GM23248 (cell line): ENCODE measurements around the gene DOC2B. TPM values are rescaled to one million over a fixed set of nuclear protein-coding genes. Genes with fewer than 3 reads are reported as not detected.

Experiments used
- DNase-seq: peaks from one replicate; pipeline ENCODE4 v3.0.0-alpha.2; 2015
- H2AFZ ChIP-seq: fragments of 200-600 bp; sonication (generic); 2 replicates; pipeline ENCODE4 v1.6.1; 2016; ENCODE audit warnings: antibody characterized with exemption
- H3F3A ChIP-seq: fragments of 200-600 bp; sonication (generic); 2 replicates; pipeline ENCODE4 v1.6.1; 2016; ENCODE audit warnings: mild to moderate bottlenecking, antibody characterized with exemption, mixed run types; ENCODE audit not compliant: insufficient read depth
- H3K27ac ChIP-seq: fragments of 200-600 bp; sonication (generic); 2 replicates; pipeline ENCODE4 v1.5.1; 2016; ENCODE audit warnings: mild to moderate bottlenecking
- H3K27me3 ChIP-seq: fragments of 200-600 bp; sonication (generic); replicated peaks from 2 replicates; pipeline ENCODE4 v1.6.1; 2016; ENCODE audit warnings: mild to moderate bottlenecking; ENCODE audit not compliant: insufficient read depth
- H3K36me3 ChIP-seq: fragments of 200-600 bp; sonication (generic); 2 replicates; pipeline ENCODE4 v1.6.1; 2016; ENCODE audit warnings: low read depth, mild to moderate bottlenecking
- H3K4me1 ChIP-seq: fragments of 200-600 bp; sonication (generic); 2 replicates; pipeline ENCODE4 v1.6.1; 2016; ENCODE audit warnings: mild to moderate bottlenecking; ENCODE audit not compliant: insufficient read depth
- H3K4me2 ChIP-seq: fragments of 200-600 bp; sonication (generic); one replicate; pipeline ENCODE4 v1.6.1; 2016; ENCODE audit warnings: mild to moderate bottlenecking; ENCODE audit not compliant: unreplicated experiment
- H3K4me3 ChIP-seq: fragments of 200-600 bp; sonication (generic); 2 replicates; pipeline ENCODE4 v1.5.1; 2016; ENCODE audit warnings: mild to moderate bottlenecking
- H3K79me2 ChIP-seq: fragments of 200-600 bp; sonication (generic); 2 replicates; pipeline ENCODE4 v1.6.1; 2016; ENCODE audit warnings: mild to moderate bottlenecking; ENCODE audit not compliant: insufficient read depth
- H3K9ac ChIP-seq: fragments of 200-600 bp; sonication (generic); 2 replicates; pipeline ENCODE4 v1.6.1; 2016; ENCODE audit warnings: mild to moderate bottlenecking
- H3K9me2 ChIP-seq: fragments of 200-600 bp; sonication (generic); 2 replicates; pipeline ENCODE4 v1.6.1; 2016; ENCODE audit warnings: mixed run types, mild to moderate bottlenecking, moderate library complexity; ENCODE audit not compliant: insufficient read depth
- H3K9me3 ChIP-seq: fragments of 200-600 bp; sonication (generic); one replicate; pipeline ENCODE4 v1.6.1; 2017; ENCODE audit warnings: low read depth
- H4K20me1 ChIP-seq: fragments of 200-600 bp; sonication (generic); 2 replicates; pipeline ENCODE4 v1.6.0; 2016; ENCODE audit not compliant: insufficient read depth
- EZH2 ChIP-seq: fragments of 200-600 bp; sonication (generic); IDR thresholded peaks from 2 replicates; pipeline ENCODE4 v1.6.1; 2018; ENCODE audit warnings: antibody characterized with exemption, mild to moderate bottlenecking; ENCODE audit not compliant: insufficient read depth, poor library complexity, severe bottlenecking
- EZH2phosphoT487 ChIP-seq: fragments of 200-600 bp; sonication (generic); IDR thresholded peaks from 2 replicates; pipeline ENCODE4 v1.6.1; 2018; ENCODE audit warnings: antibody characterized with exemption, moderate library complexity, mild to moderate bottlenecking, low read depth; ENCODE audit not compliant: insufficient read depth
- WGBS, 2 experiments: methylation state at CpG; one replicate each; pipeline ENCODE4 v1.1.6; 2015 to 2017; ENCODE audit warnings: low lambda C conversion rate in 2 of 2, low coverage in 1 of 2; ENCODE audit errors: missing lambda C conversion rate in 2 of 2; 5-methylcytosine and 5-hydroxymethylcytosine counted together
- in situ Hi-C: fragments of 300-500 bp; cut with MboI; formaldehyde crosslinking; loops from 2 replicates; pipeline ENCODE4 v1.15.0; 2020
- polyA plus RNA-seq: library from polyadenylated mRNA; unstranded; fragments of >200 nt; fragmentation: Nextera tagmentation; extraction: Ambion mirVana; gene quantifications from 2 replicates; pipeline ENCODE4 v1.2.1, GENCODE V29; 2016
- total RNA-seq: library from RNA; depleted of rRNA; stranded (reverse); fragments of >200 nt; shearing (Covaris generic); gene quantifications from 2 replicates; pipeline ENCODE4 v1.2.3, GENCODE V29; 2014; rRNA removed

Gene DOC2B
- not detected in 2 replicates for total RNA-seq
- 0.03 TPM in 1 of 2 replicates, not detected in the other for polyA plus RNA-seq

DNA sequence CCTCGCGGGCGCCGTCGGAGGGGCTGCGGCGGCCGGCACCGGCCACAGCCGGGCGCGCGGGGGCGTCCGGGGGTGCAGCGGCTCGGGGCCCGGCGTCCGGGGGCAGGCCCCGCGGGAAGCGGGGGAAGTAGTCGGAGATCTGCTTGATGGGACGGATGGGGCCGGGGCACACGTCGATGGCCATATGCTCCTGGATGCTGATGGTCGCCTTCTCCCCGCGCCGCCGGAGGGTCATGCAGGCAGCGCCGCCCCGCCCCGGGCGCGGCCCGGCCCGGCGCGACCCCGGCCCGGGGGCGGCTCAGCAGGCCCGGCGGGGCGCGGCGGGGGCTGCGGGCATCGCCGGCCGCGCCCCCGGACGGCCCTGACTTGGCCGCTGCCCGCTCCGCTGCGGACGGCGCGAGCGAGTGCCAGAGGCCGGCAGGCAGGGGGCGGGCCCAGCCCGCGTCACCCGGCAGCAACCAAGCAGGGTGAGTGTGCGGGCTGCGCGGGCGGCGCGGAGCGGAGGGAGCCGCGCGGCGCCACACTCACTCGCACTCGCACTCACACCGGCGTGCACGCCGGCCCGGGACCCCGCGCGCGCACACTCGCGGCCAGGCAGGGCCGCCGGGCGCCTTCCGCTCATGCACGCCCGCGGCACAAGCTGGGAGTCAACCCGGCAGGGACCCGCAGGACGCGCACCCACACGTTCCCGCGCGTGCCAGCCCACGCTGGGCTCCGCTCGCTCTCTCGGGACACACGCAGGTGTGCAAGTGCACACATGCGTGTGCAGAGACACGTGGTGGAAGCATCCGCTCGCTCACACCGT lies at the start of gene DOC2B:
TSS of gene DOC2B (minus strand) at position 406 of the 805 bp plus-strand sequence. CDS start at position 235, 171 bp downstream.
- H3K79me2 ChIP-seq = no peaks in the 10 kb centered on the region
- DNase-seq = peak; percentile 76
- H2AFZ ChIP-seq = no peak within 1 kb of the TSS
- H3K4me1 ChIP-seq = no peaks in the 10 kb centered on the region
- no peak for TF ChIP-seq EZH2
- no peak for TF ChIP-seq EZH2phosphoT487
- no peaks in the 10 kb centered on the region for H4K20me1 ChIP-seq
- peaks cover 63% of the 10 kb centered on the region for H3K27me3 ChIP-seq
- no peaks in the 10 kb centered on the region for H3K9me3 ChIP-seq
- no peak within 1 kb of the TSS for H3K9ac ChIP-seq
- no peaks in the 10 kb centered on the region for H3K36me3 ChIP-seq
- H3K4me3 ChIP-seq = peak within 1 kb of the TSS; percentile 37
- no peaks in the 10 kb centered on the region for H3K9me2 ChIP-seq
- H3F3A ChIP-seq = no peaks in the 10 kb centered on the region
- in situ Hi-C loops = no loop called here
- no peak within 1 kb of the TSS for H3K27ac ChIP-seq
- WGBS, 2 experiments = 6 to 8% methylated on average over 46 to 52 of the region's 120 CpGs
- peak within 1 kb of the TSS; percentile 28 for H3K4me2 ChIP-seq

DNA sequence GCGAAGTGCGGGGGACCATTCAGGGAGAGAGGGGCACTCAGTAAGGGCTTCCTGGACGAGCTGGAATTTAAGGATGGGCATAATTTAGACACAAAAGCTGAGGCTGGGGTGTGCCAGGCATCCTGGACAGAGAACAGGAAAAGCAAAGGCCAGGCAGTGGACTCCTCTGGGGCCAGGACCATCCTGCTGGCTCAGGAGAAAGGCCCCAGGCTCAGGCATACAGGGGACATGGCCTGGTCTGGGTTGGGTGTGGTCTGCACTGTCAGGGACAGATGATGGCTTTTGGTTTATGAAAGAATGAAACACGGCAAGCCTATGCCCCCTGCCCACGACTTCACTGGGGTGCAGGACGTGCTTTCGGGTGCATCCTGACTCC lies 48.9 kb upstream of the DOC2B start:
- DNase-seq = no peak
- Histone ChIP-seq H2AFZ (no peak overlapping the region), H3K4me3 (no peak overlapping the region), H4K20me1 (no peaks in the 10 kb centered on the region), H3K9me2 (no peaks in the 10 kb centered on the region), H3K9me3 (no peaks in the 10 kb centered on the region), H3K4me2 (no peak overlapping the region), H3K9ac (no peak overlapping the region), H3K27ac (no peak overlapping the region), H3K4me1 (no peaks in the 10 kb centered on the region), H3K27me3 (no peaks in the 10 kb centered on the region), H3K36me3 (no peaks in the 10 kb centered on the region), H3K79me2 (no peaks in the 10 kb centered on the region), H3F3A (no peaks in the 10 kb centered on the region)
- in situ Hi-C loops = no loop called here
- TF ChIP-seq EZH2phosphoT487 = no peak
- TF ChIP-seq EZH2 = no peak
- WGBS, 2 experiments = 60 to 61% methylated on average over 7 of the region's 7 CpGs

- in situ Hi-C loops = no loop called here
These were observed 48.4 kb upstream of the DOC2B start for GRCh38 chr17:229709-230394.

DNA sequence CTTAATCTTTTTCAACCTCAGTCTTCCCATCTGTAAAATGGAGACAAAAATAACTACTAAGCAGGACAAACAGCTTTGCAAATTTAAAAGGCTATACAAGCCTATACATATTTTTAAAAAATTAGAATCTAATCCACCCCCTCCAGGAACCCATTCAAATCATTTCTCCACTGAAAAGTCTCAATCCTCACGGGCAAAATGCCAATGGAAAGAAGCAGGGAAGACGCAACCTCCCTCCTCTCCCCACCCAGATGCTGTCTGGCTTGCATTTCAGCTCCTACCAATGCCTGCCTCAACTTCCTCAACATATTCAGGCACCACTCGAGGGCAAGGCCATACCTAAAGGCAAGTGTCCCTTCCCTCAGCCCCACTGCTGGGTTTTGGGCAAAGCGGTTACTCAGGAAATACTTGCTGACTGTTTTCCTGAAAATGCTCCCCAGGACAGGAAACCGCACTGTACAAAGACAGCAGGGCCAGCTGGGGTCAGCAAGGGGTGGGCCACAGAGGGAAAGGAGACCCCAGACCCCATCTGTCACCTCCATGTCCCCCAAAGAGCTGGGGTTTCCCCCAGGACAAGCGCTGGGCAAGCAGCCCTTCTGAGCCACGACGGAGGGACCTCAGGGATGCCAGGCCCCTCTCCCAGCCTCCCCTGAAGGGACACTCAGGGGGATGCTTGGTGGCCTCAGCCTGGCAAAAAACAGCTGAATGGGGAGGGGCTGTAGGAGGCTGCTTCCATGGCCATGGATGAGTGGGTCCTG lies 47.7 kb upstream of the DOC2B start:
- WGBS, 2 experiments = 71 to 80% methylated on average over 8 of the region's 8 CpGs
- Histone ChIP-seq H3K4me2 (no peak overlapping the region), H3K9ac (no peak overlapping the region), H2AFZ (no peak overlapping the region), H3K27me3 (no peaks in the 10 kb centered on the region), H3F3A (no peaks in the 10 kb centered on the region), H3K79me2 (no peaks in the 10 kb centered on the region), H3K4me3 (no peak overlapping the region), H3K36me3 (no peaks in the 10 kb centered on the region), H3K27ac (no peak overlapping the region), H3K9me3 (no peaks in the 10 kb centered on the region), H4K20me1 (no peaks in the 10 kb centered on the region), H3K9me2 (no peaks in the 10 kb centered on the region), H3K4me1 (no peaks in the 10 kb centered on the region)
- in situ Hi-C loops = no loop called here
- no peak for DNase-seq
- TF ChIP-seq EZH2phosphoT487 = no peak
- TF ChIP-seq EZH2 = no peak

More at GRCh38 chr17:229709-230394, 48.4 kb upstream of the DOC2B start:
- Histone ChIP-seq H3K27me3 (no peaks in the 10 kb centered on the region), H3K27ac (no peak overlapping the region), H3K9me2 (no peaks in the 10 kb centered on the region), H3K9ac (no peak overlapping the region), H3K4me1 (no peaks in the 10 kb centered on the region), H3K9me3 (no peaks in the 10 kb centered on the region), H2AFZ (no peak overlapping the region), H3K36me3 (no peaks in the 10 kb centered on the region), H3F3A (no peaks in the 10 kb centered on the region), H3K79me2 (no peaks in the 10 kb centered on the region), H3K4me3 (no peak overlapping the region), H4K20me1 (no peaks in the 10 kb centered on the region), H3K4me2 (no peak overlapping the region)
- TF ChIP-seq EZH2phosphoT487 = no peak
- no peak for TF ChIP-seq EZH2
- DNase-seq = no peak
- whole genome bisulfite sequencing, 2 experiments = 68 to 76% methylated on average over 12 to 15 of the region's 15 CpGs
